ENCODE measurements around the gene UNC13A.

The UNC13A gene

GRCh38 chr19:17624314-17624991 is 63.7 kb downstream of the UNC13A start:
- no peak for DNase-seq

- DNase-seq, result no peak
These were observed 64.8 kb downstream of the UNC13A start for GRCh38 chr19:17623224-17623935.

GRCh38 chr19:17620696-17621095 is 67.5 kb downstream of the UNC13A start:
- no peak for DNase-seq

GRCh38 chr19:17618936-17619335 is 69.2 kb downstream of the UNC13A start:
- DNase-seq, result no peak

- no peak for DNase-seq
These were observed 69.8 kb downstream of the UNC13A start for GRCh38 chr19:17618281-17618903.

- no peak for DNase-seq
These were observed 70.4 kb downstream of the UNC13A start for GRCh38 chr19:17617807-17618192.

GRCh38 chr19:17616961-17617806 is 71.0 kb downstream of the UNC13A start:
- DNase-seq, result peak in 1 of 2 donors; percentile 30

GRCh38 chr19:17616686-17616960 is 71.5 kb downstream of the UNC13A start:
- no peak for DNase-seq

GRCh38 chr19:17615889-17616685 is 72.1 kb downstream of the UNC13A start:
- no peak for DNase-seq

- DNase-seq, result no peak
These were observed 73.7 kb downstream of the UNC13A start for GRCh38 chr19:17614476-17614875.

- no peak for DNase-seq
These were observed 76.5 kb downstream of the UNC13A start for GRCh38 chr19:17611462-17612244.

- peak in 1 of 2 donors; percentile 34 for DNase-seq
These were observed 77.8 kb downstream of the UNC13A start for GRCh38 chr19:17610384-17610783.

- no peak for DNase-seq
These were observed 80.2 kb downstream of the UNC13A start for GRCh38 chr19:17607936-17608335.

GRCh38 chr19:17606590-17607185 is 81.5 kb downstream of the UNC13A start:
- DNase-seq, result no peak

GRCh38 chr19:17605761-17606589 is 82.2 kb downstream of the UNC13A start:
- peak; percentile 85 to 87 for DNase-seq

GRCh38 chr19:17605117-17605516 is 83.0 kb downstream of the UNC13A start:
- DNase-seq, result no peak

GRCh38 chr19:17604372-17605025 is 83.7 kb downstream of the UNC13A start:
- DNase-seq, result no peak

GRCh38 chr19:17602872-17603510 is 85.2 kb downstream of the UNC13A start:
- DNase-seq, result no peak

- no peak for DNase-seq
These were observed 85.9 kb downstream of the UNC13A start for GRCh38 chr19:17602217-17602616.

Data from CD4-positive, alpha-beta T cell treated with Interleukin-4 for 1 hour (primary cell).